Glomerular endothelial cell (primary cell): ENCODE measurements around the gene UNC5B. TPM values are rescaled to one million over a fixed set of nuclear protein-coding genes. Genes with fewer than 3 reads are reported as not detected.

ENCODE experiments used
- DNase-seq: peaks from one replicate; pipeline ENCODE4 v3.0.0-alpha.2; 2011; ENCODE audit warnings: low read depth, low spot score; ENCODE audit errors: extremely low read depth
- total RNA-seq: library from RNA; depleted of rRNA; stranded (reverse); fragments of >200 nt; gene quantifications from 2 replicates; pipeline ENCODE4 v1.2.3, GENCODE V29; 2015

Gene UNC5B
- total RNA-seq, 1 donor from 2014 or later: 69.5 TPM

DNA sequence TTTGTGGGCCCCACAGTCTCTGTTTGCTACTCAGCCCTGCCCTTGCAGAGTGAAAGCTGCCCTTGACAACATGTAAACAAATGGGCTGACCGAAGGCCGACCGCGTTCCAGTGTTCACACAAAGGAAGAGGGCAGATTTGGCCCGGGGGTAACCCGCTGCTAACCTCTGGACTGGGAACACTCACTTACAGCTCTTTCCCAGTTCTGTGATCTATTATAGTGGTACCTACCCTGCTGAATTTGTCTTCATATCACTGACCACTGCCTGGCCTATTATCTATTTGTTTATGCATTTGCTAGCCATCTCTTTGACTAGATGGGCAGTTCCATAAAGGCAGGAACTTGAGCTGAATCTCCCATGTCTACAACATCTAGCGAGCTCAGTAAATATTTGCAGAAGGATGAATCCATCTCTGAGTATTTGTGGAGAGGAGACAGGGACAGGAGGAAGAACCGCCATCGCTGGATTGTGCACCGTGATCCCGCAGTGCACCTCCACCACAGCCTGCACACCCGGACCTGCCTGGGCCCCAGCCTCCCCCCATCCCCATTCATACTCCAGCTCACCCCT lies 121.9 kb downstream of the UNC5B start:
- DNase-seq: no peak

GRCh38 chr10:71335173-71335708 lies 122.9 kb downstream of the UNC5B start:
- no peak for DNase-seq

- no peak for DNase-seq
Observed at GRCh38 chr10:71336632-71337031, 124.3 kb downstream of the UNC5B start.

DNA sequence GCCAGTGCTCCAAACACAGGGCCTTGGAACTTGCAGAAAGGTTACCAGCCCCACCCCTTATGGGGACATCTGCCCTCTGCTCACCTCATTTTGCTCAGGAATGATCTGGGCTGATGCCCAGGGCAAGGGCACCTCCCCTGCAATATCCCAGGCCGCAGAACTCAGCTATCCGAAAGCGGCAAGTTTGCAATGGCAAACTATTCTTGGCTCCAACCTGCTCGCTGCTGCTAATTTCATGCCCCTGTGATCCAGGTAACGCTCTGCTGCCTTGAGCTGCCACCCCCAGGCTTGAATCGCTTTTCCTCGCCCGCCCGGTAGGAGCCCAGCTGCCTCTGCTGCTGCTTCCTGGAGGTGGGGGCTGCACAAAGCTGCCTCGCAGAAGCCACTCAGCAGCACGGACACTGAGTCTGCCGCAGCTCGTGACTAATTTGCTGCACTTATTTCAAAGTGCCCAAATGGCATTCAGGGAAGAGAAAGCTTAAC lies 124.9 kb downstream of the UNC5B start:
- DNase-seq: no peak

GRCh38 chr10:71338728-71339495 lies 126.5 kb downstream of the UNC5B start:
- no peak for DNase-seq

GRCh38 chr10:71339796-71340589 lies 127.6 kb downstream of the UNC5B start:
- DNase-seq: no peak

- no peak for DNase-seq
Observed at GRCh38 chr10:71342573-71343391, 130.4 kb downstream of the UNC5B start.

DNA sequence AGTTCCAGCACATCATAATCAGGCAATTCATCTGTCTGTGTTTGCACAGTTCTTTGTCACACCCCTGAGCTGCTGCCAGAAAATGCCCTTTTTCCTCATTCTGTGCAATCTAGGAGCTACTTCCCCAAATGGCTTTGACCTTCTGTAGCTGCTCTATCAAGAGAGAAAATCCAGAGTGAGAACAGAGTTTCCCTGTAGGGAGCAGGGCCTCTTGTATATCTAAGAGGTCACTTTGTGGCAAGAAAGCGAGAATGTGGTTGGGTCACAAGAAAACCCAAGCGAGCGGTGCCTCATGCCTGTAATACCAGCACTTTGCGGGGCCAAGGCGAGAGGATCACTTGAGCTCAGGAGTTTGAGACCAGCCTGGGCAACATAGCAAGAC lies 131.0 kb downstream of the UNC5B start:
- no peak for DNase-seq

GRCh38 chr10:71344154-71344925 lies 132.0 kb downstream of the UNC5B start:
- DNase-seq: no peak

DNA sequence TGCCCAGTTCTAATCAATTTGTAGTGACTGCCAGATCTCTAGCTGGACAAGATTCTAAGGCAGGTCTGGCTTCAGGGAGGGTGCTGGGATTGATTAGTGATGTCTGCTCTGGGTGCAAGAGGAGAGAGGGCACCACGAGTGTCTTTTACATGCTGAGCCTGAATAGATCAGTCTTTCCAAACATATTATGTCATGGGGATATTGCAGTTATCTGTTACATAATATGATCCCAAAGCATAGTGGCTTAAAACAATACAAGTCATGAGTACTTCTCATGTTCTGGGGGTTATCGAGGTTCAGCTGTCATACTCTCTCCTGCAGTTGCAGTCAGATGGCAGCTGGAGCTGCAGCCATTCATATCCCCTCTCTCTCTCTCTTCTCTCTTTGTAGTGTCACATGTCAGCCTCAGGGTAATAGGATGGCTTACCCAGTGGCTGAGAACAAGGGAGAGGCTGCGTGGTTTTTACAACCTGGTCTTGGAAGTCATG lies 132.7 kb downstream of the UNC5B start:
- DNase-seq: no peak

GRCh38 chr10:71345694-71346093 lies 133.3 kb downstream of the UNC5B start:
- no peak for DNase-seq

- no peak for DNase-seq
Observed at GRCh38 chr10:71346731-71347130, 134.4 kb downstream of the UNC5B start.

DNA sequence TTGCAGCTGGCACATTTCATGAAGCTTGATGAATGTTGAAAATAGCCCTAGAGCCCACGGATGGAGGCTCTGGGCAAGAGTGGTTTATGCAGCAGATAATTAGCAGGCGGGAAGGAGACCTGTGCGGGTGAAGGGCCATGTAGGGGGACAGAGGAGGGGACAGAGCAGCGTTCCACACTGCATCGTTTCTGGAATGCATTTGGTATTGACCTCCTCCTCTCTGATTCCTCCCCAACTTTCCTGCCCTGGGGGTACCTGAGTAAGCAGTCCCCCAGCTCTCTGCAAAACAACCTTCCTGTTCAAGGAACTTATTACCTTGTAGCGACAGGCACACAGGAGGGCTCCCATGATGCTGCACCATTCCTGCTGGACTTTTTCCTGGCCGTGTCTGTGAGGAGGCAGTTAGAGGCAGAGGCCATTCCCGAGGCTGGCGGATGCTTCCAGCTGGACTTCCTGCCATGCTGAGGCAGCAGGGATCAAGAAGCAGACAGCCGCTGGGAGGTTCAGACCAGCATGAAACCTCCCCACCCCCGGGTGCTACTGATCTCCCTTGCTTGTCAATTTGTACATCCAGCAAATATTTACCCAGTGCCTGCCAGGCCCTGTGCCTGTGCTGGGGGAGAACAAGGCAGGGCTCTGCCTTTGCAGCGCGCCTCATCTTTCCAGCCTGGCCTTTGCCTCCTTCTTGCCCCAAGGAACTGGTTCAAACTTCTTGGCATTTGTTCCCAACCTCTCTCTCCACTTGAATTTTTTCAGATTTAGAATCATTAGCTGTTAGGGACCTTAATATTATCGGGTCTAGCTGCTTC lies 135.4 kb downstream of the UNC5B start:
- no peak for DNase-seq

GRCh38 chr10:71348850-71349249 lies 136.5 kb downstream of the UNC5B start:
- DNase-seq: no peak

DNA sequence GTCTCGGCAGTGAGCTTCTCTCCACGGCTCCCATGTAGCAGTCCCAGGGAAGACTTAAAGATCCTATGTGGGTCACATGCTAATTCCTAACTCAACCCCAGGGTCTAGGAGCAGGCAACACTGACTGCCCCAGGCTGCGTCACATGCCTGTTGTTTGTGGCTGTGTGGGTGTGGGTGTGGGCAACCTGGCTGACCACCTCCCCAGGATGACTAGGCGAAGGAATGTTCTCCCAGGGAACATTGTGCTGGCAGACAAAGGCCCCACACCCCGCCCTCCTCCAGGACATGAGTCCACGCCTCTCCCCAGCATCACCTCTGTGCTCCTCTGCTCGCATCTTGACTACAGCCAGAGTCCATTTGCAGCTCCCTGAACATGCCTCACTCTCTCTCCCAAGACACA lies 137.0 kb downstream of the UNC5B start:
- no peak for DNase-seq

- DNase-seq: no peak
Observed at GRCh38 chr10:71351087-71351486, 138.7 kb downstream of the UNC5B start.

DNA sequence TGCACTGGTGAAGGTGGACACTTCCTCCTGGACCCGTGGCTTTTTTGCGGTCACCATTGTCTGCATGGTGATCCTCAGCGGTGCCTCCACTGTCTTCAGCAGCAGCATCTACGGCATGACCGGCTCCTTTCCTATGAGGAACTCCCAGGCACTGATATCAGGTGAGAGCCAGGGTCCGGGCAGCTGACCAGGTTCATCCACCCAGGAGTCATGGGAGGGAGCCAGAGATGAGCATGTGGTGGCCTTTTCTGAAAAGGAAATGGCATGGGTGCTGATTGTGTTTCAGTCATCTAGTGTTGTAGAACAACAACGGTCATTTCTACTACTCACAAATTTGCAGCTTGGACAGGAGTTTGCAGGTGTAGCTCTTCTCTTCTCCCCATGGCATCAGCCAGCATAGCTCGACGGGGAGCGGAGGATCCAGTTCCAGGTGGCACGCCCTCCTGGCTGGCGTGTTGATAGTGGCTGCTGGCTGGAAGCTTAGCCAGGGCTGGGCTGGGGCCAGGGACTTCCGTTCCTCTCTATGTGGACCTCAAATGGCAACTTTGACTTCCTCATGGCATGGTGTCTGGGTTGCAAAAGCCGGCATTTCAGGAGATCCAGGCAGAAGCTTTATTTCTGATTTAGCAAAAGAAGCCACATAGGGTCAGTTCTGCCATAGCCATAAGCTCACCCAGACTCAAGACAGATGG lies 139.4 kb downstream of the UNC5B start:
- DNase-seq: no peak
